Activated CD8-positive, alpha-beta memory T cell treated with anti-CD3 and anti-CD28 coated beads, Interleukin-2, amount 50 U/mL, for 24 hours (primary cell): ENCODE results near the gene TPD52L2.
"Not testable (repeated sequence)": the region's sequence is repeated elsewhere in the genome, so short reads cannot be mapped to it uniquely, and the experiment has no call there.

Experiments
- DNase-seq: peaks from one replicate; pipeline ENCODE4 v3.0.0-alpha.2; 2020; ENCODE audit errors: extremely low read depth

Gene TPD52L2

DNA sequence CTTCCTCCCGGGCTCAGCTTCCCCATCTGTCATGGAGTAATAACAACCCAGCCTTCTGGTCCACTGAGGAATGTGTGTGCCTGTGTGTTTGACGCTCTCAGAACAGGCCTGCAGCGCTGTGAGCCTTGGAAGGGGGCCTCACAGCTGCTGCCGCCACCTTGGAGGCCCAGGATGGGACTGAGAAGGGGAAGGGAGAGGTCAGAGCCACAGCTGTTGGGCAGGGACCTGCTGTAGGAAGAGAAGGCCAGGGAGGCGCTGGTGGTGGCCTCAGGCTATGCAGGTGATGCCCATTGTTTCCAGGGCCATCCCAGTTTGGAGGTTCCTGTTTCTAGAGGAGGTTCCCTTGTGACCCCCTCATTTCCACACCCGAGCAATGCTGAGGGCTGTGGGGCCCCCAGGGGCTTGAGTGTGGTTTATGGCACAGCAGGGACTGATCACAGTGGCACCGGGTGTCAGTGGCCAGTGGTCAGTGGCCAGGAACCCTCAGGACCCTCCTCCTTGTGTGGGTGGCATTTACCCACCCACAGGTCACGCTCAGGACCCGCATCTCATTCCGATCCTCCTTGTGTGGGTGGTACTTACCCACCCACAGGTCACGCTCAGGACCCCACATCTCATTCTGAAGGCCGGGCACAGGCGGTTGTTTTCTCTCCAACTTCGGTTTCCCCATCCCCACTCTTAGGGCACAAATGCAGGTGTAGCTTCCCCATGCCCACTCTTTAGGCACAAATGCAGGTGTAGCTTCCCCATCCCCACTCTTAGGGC lies 14.0 kb downstream of the TPD52L2 start:
- no peak for DNase-seq

DNA sequence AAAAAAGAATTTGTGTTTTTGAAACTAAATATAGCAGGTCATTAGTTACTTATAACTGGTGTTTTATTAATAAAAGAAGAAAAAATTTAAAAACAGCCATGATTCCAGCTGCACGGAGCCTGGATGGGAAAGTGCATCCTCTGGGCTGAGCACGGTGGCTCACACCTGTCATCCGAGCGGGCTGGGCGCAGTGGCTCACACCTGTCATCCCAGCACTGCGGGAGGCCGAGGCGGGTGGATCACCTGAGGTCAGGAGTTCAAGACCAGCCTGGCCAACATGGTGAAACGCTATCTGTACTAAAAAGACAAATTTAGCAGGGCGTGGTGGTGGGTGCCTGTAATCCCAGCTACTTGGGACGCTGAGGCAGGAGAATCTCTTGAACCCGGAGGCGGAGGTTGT lies 15.8 kb downstream of the TPD52L2 start:
- not testable (repeated sequence) for DNase-seq

GRCh38 chr20:63881451-63882226 lies 16.6 kb downstream of the TPD52L2 start:
- no peak for DNase-seq

- no peak for DNase-seq
These were observed 17.5 kb downstream of the TPD52L2 start for GRCh38 chr20:63882257-63883200.

DNA sequence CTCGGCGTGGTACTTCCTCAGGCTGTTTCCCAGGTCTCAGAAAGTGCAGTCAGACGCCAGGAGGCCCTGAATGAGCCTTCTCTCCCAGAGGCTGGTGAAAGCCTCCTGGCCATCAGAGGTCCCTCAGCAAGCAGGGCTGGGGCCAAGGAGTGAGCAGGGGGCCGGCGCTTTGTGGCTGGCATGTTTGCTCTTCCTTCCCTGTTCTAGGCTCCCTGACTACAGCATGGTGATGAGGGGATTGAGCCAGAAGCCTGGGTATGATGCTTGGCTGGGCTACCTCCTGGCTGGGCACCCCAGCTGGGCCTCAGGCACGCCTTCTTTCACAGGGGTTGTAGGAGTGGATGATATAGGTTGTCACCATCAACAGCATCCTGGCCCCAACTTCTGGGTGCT lies 18.1 kb downstream of the TPD52L2 start:
- no peak for DNase-seq

DNA sequence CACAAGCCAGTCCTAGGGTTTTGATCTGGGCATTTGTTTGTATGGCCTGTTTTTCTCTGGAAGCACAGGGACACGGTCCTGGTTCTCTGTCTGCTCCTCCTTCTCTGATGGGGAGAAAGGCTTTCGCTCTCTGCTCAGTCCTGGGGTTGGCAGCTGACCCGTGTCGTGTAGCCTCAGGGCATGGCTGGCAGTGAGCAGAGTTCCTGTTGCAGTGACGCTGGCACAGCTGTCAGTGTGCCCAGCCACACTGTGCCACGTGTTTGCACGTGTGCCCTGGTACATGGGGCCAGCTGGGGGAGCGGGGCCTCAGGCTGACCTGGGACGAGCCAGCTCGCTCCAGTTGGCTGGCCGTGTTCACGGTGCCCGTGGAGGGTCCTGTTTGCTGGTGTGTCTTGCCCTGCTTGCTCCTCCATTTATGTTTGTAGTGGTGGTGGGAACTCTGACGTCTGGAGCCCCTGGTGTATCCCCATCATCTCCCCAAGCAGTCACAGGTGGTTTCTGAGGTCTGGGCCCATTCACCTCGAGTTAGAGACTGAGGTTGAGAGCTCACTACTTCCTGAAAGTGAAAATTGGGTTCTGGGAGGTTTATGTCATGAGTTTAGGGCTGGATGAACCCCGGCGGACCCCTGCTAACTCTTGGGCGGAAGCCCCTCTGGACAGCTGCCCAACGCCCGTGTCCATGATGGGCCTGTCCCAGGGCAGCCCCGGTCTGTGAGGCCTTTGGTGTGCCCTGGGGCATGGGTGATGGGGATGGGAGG lies 19.6 kb downstream of the TPD52L2 start:
- DNase-seq = no peak

DNA sequence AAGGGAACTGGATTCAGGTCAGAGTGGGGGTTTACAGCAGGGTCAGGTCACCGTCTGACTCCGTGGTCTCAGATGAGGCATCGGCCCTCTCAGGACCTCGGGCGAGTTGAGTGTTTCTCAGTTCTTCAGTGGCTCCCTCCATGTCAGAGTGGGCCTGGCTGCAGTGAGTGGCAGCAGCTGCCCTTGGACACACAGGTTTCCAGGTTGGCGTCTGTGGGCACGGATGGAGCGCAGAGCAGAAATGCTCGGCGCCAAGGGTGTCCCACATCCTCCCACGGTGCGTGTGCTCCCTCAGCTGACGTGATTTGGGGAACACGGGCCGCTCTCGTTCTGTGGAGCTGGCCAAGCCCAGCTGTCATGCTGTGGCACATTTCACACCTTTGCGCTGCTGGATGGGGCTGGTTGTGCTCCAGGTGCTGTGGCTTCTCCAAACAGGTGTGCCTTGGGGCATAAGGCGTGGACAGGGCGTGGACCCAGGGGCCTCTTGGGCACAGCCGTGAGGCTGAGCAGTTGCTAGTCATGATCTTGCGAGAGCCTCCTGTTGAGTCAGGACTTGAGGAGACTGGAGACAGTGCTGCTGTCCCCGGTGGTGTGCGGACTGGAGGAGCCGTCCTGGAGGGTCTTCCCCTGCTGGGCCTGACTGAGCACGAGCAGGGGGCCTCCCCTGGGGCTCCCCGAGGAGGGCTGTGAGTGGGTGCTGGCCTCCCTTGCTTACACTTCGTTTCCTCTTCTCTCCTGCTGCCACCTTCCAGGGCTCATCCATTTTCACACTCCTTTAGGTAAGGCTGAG lies 20.4 kb downstream of the TPD52L2 start:
- DNase-seq = no peak

DNA sequence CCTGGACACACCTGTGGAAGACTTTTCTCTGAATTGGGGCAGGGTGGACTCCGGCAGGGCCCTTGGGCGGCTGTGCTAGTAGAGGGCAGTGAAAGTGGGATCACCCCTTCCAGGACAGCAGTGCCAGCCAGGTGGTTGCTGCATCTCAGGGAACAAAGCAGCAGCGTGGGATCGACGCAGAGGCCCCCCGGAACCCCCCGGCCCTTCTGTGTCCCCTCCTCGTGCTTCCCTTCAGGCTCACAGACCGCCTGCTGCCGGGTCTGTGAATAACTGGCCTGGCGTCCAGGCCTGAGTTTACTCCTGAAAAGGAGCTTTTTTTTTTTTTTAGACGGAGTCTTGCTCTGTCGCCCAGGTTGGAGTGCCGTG lies 21.0 kb downstream of the TPD52L2 start:
- no peak for DNase-seq

DNA sequence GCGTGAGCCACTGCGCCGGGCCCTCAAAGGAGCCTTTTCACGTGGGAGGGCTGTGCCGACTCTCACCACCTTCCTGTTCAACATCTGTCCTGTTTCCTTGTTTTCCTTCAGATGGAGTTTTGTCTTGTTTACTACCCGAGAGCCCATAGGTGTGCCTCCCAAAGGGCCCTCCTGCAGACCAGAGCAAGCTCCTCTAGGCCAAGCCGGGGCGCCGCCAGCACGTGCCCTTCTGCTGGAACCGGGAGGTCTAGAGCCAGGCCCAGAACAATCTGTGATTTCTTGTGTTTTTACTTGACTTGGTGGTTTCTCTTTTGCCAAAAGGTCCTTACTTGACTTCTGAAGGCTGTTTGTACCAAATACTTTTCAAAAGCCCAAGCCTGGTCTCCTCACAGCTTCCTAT lies 21.9 kb downstream of the TPD52L2 start:
- DNase-seq = no peak

DNA sequence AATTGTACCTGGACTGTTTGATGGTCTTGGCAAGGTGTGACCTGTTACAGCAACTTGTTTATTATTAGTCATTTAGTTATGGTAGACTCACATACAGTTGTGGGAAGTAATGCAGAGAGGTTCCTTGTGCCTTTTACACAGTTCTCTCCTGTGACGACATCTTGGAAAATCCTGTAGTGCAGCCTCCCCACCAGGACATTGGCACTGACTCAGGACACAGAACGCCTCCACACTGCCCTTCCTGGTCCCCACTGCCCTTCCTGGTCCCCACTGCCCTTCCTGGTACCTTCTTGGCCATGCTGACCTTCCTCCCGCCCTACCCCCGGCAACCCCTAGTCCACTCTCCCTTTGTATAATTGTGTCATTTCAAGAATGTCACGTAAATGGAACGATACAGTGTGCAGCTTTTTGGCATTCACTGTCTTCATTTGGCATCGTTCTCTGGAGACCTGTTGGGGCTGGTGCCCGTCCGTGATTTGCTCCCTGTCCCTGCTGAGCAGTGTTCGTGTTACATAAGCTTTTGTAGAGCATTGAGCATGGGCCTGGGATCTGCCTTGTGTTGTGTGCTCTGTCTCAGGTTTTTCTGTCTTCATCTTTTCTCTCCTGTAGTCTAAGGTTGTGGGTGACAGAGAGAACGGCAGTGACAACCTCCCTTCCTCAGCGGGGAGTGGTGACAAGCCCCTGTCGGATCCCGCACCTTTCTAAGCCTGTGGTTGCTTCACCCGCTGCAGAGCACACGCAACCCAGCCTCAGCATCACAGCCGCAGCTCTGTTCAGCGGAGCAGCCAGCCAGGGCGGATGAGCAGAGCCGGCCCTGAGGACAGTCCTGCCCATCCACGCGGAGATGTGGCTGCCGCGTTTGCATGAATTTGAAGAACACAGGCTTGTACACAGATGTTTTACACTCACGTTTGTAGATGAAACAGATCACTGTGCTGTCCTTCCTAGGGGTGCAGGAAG lies 24.5 kb downstream of the TPD52L2 start:
- DNase-seq = no peak

DNA sequence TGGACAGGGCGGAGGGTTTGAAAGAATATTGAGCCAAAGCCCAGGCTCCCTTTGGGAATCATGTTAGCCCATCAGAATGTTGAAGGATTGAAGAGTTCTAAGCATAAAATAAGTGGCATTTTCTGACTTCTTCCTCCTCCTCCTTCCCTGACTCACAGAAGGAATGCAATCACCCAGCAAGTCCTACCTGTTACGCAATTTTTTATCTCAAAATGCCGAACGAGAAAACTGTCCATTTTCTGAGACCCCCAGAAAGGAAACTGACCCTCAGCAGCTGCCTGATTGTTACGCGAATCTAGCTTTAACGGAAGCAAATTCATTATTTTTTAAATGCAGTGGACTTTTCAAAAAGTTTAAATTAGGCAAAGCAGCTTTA lies 25.1 kb downstream of the TPD52L2 start:
- DNase-seq = no peak

DNA sequence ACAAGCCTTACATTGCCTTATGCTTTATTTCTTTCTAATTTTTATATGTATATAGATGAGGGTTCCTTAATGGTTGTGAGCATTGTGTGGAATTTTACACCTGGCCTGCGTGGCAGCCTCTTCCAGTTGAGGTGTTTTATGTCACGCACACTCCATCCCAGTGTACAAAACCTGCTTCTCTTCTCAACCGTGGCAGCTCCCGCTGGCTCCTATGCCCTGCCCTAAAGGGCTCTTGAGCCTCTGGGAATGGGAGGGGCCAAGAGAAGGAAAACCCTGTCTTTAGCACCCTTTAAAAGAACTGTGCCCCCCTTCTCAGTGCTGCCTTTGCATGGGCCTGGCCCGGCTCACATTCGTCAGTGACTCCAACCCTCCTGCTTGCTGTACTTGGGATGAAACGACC lies 25.5 kb downstream of the TPD52L2 start:
- DNase-seq = no peak

GRCh38 chr20:63891061-63892002 lies 26.3 kb downstream of the TPD52L2 start:
- DNase-seq = no peak

DNA sequence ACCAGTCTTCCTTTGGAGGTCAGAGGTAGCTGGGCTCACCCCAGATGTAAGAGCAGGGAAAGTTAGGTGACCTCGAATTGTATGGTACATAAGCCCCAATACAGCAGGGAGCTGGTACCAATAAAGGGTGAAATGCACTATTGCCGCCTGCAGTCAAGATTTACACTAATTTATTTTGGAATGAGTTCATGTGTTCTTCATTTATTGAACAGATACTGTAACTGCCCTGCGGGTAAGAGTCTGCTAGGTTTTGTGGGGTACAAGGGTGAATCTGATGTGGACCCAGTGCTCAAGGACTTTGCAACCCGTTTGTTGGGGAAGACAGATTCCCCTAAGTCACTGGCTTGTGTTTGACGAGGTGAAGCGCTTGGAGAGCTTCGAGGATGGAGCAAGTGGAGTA lies 27.3 kb downstream of the TPD52L2 start:
- DNase-seq = no peak

GRCh38 chr20:63893999-63894357 lies 28.9 kb downstream of the TPD52L2 start:
- no peak for DNase-seq

DNA sequence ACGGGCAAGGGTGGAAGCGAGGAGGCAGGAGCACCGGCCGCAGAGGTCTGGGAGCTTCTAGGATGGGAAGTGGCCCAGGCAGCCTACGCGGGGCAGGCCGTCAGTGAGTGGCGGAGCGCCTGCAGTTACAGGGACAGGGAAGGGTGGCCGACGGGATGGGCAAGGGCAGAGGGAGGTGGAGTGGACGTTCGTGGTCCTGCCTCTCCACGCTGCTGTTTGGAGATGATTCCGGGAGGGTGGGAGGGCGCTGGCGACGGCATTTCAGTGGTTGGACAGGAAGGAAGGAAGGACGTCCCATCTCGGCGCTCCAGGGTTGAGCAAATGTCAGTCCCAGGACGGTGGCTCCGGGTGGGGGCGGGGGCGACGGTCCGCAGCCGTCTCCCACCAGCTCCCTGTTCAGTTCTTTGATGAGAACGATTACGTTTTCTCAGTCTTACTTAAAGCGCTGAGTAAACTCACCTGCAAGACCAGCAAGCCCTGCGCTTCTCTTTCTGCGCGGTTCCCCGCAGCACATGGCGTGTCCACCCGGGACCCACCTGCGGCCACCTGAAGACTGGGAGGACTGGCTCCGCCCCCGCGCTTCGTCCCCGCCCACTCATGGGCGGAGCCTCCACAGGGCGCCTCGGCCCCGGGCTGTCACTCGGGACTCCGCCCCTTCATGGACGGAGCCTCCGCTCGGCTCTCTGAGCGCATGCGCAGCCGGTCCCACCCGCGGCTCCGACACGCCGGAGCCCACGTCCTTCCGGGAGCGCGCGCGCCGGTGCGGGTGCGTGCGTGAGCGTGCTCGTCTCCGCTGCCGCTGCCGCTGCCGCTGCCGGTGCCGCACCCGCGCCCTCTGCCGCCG lies 29.5 kb downstream of the TPD52L2 start, which contains the start of gene DNAJC5:
Gene DNAJC5, plus strand, starts transcription at position 769 of the 844 bp plus-strand sequence. CDS start 33,220 bp downstream, outside the sequence.
- peak; percentile 81 for DNase-seq

GRCh38 chr20:63895202-63895951 lies 30.3 kb downstream of the TPD52L2 start:
- DNase-seq = no peak
